Fibroblast of skin of right biceps (primary cell): ENCODE results near the gene MYBPC3.
"Not testable (repeated sequence)": the region's sequence is repeated elsewhere in the genome, so short reads cannot be mapped to it uniquely, and the experiment has no call there.

Experiments
- DNase-seq: peaks from one replicate; pipeline ENCODE4 v3.0.0-alpha.2; 2013

MYBPC3 gene

DNA sequence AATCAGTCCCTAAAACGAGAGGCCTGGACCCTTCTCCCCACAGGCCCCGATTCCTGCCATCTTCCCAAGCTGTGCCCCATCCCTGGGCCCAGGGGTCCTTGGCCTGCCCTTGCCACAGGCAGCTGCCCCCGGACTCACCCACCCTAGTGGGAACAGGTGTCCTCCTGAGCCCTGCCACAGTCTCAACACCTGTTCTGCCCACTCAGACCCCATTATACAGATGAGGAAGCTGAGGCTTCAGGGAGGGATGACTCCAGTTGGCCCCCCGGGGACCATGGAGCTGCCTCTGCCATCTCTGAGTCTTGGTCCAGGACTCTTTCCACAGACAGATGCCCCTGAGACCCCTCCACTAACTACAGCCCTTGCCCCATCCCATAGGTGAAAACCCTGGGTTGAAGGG, 15.9 kb downstream of the MYBPC3 start:
- DNase-seq: no peak

DNA sequence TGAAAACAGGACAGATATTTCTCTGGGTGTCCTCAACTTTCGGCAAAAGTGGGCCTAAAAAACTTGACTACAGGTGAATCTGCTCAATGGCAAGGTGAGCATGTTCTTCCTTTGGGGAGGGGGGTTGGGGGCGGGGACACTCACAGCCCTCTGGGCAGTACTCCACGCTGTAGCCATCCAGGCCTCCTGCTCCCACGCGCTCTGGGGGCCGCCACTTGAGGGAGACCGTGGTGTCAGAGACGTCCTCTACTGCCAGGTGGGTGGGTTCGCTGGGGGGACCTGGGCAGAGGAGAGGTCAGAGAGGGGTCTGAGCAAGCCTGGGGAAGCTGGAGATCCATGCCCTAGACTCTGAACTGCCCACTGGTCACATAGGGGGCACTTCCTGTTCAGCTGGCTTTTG, 16.8 kb downstream of the MYBPC3 start:
- no peak for DNase-seq

DNA sequence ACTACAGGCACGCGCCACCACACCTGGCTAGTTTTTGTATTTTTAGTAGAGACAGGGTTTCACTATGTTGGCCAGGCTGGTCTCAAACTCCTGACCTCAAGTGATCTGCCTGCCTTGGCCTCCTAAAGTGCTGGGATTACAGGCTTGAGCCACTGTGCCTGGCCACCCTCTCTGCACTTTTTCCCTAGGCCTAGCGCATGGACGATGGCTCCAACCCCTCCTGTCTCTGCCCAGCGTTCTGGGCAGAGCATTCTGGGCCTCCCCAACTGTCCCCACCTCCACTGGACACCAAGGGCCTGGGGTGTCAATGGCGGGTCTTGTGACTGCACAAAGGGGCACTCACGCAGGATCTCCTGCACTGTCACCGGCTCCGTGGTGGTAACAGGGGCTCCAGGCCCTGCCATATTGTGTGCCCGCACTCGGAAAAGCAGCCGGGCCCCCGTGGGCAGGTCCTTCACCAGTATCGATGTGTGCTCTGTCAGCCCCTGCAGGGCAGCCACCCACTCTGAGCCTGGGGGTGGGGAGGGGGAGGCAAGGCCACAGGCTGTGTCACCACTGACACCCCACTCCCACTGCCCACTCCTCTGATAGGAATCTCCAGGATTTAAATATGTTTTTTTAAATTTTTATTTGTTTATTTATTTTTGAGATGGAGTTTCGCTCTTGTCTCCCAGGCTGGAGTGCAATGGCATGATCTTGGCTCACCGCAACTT, 17.6 kb downstream of the MYBPC3 start:
- not testable (repeated sequence) for DNase-seq

DNA sequence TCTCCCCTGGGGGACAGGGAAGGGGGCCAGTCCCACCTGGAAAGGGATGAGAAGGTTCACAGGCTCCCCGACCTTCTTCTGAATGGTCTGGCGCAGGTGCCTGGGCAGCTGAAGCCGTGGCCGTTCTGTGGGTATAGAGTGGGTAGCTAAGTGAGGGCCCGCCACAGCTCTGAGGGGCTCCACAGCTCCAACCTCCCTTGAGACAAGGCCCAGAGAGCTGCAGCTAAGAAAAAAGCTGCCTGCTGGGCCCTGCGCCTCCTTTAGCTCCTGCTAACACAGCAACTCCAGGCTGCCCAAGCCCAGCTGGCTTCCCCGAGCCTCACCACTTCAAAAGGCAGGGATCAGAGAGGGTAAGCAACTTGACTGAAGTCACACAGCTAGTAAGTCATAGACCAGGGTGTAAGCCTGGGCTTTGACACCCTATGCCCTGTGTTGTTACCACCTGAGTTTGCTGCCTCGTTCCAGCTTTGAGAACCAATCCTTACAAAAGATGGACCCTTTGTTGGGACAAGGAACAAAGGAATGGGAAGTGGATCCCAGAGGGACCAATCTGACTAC, 18.5 kb downstream of the MYBPC3 start:
- no peak for DNase-seq

DNA sequence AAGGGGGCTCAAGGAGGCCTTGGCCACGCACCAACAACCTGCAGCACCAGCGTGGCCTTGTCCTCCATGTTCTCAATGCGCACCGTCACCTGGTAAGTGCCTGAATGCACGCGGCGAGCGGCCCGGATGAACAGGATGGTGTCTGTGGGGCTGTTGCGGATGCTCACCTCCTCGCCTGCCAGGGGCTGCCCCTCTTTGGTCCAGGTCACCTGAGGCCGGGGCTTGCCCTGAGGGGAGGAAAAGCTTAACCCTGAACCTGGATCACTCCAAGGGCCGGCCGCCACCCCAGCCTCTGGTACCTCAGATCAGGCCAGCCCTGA, 19.0 kb downstream of the MYBPC3 start:
- DNase-seq: no peak

DNA sequence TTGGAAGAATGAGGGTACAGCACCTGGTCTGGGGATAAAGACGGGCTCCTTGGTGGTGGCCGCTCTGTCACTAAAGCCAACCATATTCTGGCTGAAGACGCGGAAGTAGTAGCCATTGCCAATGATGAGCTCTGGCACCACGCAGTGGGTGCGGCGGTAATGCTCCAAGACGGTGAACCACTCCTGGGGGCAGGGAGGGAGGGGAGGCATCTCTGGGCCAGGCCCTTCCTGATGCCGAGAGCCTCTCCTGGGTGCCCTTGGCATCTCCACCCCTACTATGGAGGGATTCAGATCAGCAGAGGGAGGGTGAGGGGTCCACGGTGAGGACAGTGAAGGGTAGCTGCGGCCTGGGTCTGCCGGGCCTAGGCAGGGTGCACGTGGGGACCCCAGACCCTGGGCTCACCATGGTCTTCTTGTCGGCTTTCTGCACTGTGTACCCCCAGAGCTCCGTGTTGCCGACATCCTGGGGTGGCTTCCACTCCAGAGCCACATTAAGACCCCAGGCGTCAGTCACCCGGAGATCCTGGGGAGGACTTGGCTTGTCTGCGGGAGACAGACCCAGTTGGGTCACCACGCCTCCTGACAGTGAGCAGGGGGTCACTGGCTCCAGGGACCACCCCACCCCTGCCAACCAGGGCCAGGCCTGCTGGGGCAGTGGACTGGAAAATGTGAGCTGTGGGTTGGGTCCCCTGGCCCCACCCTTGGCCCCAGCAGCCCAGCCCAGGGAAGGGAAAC, 19.5 kb downstream of the MYBPC3 start:
- DNase-seq: no peak

DNA sequence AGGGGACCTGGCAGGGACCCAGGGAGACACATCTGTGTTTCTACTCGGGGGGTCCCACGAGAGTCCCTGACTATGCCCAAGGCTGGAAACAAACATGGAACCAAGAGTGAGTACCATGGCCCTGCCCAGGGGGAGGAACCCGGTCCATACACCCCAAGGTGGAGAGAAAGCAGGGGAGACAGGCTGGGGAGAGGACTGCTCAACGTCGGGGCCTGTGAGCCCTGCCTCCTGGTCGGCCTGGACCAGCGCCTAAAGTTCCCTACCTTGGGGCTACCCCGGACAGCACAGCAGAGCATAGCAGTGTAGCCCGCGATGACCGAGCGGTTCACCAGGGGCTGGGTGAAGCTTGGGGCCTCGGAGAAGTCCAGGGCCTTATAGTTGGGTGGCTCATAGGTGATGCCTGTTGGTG, 20.2 kb downstream of the MYBPC3 start:
- no peak for DNase-seq

DNA sequence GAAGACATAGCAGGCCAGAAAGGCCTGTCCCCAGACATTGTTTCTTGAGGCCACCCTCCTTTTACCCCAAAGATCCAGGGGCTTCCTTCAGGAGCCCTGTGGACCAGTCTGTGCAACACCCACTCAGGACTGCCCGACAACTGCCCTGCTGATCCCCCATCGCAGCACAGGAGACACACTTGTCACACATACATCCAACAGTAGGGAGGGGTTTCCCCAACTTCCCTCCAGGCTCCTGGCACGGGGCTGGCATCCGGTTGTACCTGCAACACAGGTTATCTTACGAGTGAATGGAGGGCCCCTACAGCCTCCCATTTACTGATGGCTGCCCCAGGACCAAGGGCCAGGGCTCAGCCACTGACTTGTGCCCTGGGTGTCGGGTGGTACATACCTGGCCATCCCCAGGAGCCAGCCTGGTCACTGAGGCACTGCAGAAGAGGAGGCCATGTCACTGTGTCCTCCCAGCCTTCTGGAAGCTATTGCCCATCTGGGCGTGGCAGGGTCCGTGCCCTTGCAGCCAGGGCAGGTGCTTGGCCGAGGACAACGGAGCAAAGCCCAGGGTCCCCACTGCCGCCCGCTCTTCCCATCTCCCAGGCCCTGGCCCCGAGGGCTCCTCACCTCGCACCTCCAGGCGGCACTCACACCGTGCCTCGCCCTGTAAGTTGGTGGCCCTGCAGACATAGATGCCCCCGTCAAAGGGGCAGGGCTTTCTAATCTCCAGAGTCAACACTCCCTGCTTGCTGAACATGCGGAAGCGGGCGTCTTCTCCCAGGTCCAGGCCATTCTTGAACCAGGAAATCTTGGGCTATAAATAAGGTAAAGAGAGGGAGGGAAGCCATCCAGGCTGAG, 20.8 kb downstream of the MYBPC3 start:
- no peak for DNase-seq

DNA sequence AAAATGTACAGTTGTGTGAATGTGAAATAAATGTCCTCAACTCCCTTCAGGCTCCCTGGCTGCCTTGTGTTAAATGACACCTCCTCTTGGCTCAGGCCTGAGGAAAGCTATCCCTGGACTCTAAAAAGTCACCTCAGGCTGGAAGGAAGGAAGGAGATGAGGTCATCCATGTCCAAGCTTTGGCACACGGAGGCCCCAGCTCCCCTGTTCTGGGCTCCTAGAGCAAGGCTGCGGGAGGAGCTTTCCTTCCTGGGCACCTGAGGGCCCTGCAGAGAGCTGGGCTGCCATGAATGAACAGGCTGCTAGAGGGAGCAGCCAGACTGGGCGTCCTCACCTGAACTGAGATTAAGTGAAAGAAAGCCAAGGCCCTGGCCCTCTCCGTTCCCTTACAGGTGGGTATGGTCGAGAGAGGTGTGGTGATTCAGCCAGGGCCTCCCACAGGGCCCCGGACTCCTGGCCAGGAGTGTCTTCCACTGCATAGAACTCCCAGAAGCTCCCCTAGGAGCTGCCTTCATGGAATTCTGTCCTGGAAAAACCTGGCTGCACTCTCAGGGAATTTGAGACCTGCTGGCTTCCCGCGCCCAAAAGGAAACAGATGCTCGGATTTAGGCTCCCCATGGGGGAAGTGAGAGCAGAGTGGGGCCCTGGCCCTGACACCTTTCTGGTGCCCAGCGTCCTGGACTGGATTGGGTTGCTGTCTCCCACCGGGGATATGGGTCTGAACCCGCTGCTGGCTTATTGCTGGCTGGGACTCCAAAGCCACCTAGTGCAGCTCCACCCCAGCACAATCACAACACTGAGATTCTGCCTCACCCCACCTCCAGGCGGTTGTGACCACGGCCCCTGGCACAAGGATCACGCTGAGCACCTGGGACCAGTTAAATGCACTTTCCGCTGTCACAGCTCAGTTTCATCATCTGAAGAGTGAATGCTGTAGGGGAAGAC, 22.2 kb downstream of the MYBPC3 start:
- DNase-seq: no peak

DNA sequence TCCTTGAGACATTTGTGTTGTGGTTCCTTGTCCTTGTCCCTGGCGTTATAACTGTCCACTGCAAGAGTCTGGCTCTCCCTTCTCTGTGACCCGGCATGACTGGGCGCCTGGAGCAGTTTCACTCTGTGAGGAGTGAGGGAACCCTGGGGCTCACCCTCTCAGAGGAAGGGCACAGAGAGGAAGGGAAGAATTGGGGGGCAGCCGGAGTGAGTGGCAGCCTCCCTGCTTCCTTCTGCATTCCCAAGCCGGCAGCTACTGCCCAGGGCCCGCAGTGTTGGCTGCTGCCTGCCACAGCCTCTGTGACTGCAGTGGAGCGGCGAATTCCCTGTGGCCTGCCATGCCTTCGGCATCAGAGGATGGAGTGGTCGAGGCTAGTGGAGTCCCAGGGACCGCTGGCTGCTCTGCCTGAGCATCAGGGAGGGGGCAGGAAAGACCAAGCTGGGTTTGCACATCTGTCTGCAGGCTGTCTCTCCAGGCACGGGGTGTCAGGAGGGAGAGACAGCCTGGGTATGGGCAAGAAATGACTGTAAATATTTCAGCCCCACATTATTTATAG, 23.0 kb downstream of the MYBPC3 start:
- no peak for DNase-seq

DNA sequence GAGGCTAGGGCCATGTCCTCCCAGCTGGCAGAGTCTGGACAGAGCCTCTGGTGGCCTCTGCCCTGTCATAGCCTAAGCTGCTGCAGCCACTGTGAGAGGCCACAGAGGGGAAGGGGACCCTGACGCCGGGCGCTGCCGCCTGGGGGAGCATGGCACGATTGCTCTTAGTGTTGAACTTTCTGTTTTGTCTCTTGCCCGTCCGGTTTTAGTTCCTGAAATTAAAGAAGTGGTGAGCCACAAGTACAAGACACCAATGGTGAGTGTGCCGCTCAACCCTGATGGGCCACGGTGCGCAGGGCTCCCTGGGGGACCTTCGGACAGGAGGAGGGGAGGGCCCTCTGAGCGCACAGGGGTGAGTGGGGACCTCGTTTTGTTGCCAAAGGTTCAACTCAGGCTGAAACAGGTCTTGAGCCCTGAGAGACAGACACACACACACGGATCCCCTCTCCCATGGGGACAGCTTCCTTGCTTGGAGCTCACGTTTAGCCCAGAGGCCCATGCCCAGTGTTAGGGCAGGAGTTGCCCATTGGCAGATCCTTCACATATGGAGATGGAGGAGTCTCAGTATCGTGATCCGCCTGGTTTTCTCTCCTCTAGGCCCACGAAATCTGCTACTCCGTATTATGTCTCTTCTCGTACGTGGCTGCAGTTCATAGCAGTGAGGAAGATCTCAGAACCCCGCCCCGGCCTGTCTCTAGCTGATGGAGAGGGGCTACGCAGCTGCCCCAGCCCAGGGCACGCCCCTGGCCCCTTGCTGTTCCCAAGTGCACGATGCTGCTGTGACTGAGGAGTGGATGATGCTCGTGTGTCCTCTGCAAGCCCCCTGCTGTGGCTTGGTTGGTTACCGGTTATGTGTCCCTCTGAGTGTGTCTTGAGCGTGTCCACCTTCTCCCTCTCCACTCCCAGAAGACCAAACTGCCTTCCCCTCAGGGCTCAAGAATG, 23.8 kb downstream of the MYBPC3 start:
- DNase-seq: no peak

DNA sequence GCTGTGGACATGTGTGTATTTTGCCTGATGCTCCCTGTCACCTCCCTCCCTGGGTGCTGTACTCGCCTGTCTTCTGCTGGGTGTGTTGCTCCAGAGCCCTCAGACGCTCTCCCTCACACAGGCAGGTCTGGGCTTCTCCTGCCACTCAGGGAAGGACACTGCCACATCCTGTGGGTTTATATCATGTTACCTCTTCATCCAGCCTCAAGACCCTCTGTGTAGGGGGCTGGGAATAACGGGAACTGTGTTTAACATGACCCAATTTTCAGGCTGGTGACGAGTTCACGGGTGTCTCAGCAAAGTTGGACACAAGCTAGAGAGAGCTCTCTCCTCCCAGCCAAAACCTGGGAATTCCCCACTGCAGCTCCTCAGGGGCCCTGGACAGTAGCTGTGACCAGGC, 24.6 kb downstream of the MYBPC3 start:
- no peak for DNase-seq

DNA sequence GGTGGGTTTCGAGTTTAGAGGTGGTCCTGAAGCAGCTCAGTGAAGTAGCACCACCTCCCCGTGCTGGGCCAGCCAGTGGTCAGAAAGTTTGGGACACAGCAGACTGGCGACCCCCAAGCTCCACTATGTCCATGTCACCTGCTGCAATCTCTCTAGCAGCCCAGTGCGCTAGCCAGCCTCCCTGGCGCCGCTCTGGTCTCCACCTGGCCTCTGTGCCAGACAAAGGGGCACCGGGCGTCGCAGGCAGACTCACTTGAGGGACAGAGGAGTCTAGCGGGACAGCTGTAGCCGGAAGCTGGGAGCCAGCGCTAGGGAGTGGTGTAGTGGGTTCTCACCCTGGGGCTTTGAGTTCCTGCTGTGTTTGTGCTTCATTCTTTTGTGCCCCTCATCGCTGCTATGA, 25.5 kb downstream of the MYBPC3 start:
- no peak for DNase-seq

DNA sequence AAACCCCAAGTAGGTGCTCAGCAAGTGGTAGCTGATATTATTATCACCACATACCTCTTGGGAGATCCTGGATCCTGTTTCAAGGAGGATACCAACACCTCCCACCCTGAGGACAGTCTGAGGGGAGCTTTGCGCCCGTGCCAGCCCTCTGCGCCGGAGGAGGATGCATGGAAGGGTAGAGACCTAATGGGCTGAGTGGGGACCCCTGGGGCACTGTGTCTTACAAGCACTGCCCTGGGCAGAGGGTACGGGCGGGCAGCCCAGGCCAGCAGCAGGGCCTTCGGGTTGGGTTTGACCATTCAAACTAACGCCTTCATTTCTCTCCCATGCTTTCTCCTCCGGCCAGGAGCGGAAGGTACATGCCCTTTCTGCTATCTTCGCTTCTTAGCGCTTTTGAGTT, 26.3 kb downstream of the MYBPC3 start:
- no peak for DNase-seq

DNA sequence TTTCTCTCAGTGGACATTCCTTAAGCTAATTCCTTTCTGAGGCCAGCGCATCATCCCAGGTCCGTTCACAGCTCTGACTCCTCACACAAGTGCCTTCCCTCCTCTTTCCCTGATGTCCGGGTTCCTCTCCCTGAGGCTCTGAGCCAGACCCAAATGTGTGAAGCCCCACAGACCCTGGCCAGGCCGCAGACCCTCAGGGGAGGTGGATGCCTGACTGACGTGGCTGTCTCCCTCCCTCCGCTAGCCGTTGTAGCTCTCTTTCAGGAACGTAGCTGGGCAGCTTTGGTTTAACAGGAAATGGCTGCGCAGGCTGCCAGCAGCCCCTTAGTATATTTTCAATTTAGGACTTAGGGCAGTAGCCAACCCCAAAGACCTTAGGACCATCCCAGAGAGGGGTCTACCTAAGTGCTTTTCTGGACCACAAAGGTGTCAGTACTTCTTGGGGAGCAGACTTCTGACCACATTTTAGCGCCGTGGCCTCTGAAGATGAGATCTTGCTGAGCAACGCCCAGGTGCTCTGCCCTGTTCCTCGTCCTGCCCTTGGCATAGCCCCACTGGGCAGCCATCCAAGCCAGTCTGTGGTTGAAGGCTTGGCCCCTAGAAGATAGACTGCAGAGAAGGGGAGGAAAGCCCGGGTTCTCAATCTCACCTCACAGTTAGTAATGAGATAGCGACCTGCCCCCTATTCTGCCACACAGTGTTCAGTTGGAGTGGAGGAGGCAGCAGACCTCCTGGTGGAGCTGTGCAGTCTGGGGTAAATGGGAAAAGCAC, 27.0 kb downstream of the MYBPC3 start:
- no peak for DNase-seq

DNA sequence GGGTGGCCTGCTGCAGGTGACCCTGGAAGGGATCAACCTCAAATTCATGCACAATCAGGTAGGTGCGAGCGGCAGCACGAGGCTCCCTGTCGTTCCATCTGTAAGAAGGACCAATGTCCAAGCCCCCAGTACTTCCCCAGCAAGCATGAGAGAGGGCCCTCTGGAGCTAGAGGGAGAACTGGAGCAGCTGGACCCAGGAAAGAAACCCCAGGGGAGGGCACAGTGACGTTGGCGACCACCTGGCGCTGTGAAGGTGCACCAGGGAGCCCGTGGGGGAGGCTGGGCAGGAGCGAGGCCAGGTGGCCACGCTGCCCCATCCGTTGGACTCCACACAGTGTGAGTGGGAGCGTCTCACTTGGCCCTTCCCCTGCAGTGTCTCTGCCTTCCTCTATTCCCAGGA, 28.0 kb downstream of the MYBPC3 start:
- no peak for DNase-seq

DNA sequence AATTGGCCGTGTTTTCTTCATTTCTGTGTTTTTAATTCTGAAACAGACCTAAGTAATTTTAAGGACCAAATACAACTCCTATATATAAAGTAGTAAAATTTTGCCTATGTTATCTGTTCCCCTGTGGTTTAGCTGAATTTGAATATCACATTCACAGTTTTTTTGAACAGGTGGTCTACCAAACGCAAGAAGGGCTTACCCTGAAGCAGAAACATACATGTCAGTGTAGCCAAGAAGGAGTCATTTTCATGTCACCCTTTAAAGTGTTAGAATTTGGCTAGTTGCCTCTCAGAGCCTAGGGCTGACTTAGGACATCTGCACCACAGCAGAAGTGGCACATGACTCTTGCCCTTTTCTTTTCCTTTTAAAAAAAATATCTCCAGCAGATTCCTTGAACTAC, 34.3 kb downstream of the MYBPC3 start:
- DNase-seq: no peak

DNA sequence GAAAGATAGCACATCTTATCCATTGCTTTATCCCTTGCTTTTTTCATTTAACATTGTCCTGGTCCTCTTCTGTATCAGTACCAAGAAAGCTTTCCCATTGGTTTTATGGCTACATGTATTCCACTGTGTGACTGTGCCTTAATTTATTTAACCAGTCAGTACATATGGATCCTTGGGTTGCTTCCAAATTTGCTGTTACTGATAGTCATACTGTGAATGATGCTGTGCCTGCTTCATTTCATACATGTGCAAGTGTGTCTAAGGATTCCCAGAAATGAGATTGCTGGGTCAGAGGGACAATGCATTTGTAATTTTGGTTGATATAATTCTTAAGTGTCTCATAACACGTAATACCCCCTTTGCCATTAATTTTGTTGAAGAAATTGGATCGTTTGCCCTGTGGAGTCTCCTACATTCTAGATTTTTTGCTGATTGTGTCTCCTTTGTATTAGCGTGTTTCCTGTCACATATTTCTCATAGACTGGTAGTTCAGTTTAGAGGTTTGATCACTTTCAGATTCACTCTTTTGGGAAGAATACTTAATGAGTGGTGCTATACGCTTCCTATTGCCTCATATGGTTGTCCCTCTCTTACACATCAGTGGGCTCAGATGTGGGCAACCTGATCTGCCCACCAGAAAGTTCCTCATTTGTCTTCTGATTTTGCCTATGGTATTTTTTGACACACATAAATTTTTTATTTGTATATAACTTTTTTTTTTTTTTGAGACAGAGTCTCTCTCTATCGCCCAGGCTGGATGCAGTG, 35.3 kb downstream of the MYBPC3 start:
- DNase-seq: no peak

DNA sequence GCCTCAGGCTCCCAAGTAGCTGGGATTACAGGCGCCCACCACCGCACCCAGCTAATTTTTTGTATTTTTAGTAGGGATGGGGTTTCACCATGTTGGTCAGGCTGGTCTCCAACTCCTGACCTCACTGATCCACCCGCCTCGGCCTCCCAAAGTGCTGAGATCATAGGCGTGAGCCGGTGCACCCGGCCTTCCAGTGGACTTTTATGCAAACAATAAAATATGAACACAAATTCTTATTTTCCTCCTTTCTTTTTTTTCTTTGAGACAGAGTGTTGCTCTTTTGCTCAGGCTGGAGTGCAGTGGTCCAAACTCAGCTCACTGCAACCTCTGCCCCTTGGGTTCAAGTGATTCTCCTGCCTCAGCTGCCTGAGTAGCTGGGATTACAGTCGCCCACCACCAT, 36.0 kb downstream of the MYBPC3 start:
- DNase-seq: not testable (repeated sequence)
